MM.1S (cell line): ENCODE data around the gene CALML5.

Experiments used
- CTCF ChIP-seq: fragments of 300-600 bp; sonication (generic); IDR thresholded peaks from 2 replicates; pipeline ENCODE4 v1.5.1; 2016; ENCODE audit warnings: antibody characterized with exemption, low read length, mixed read lengths
- EZH2 ChIP-seq: fragments of 300-600 bp; sonication (generic); optimal IDR thresholded peaks from 2 replicates; pipeline ENCODE3; 2017; ENCODE audit warnings: low read depth, mild to moderate bottlenecking, antibody characterized with exemption, low read length, mixed read lengths

GRCh38 chr10:5529702-5530411 is 30.5 kb upstream of the CALML5 start:
- TF ChIP-seq CTCF (no peak), EZH2 (no peak)
